Activated B cell treated with CpG ODN at 0.5 μM for 24 hours (primary cell): Measurements from ENCODE around the gene CRB1. TPM values are rescaled to one million over a fixed set of nuclear protein-coding genes. Genes with fewer than 3 reads are reported as not detected.

Experiments
- ATAC-seq: fragments of 200-7000 bp; cut with Tn5 transposase; one replicate; pipeline ENCODE4 v1.10.0; 2021; ENCODE audit warnings: low read depth, mild to moderate bottlenecking, moderate library complexity
- CTCF ChIA-PET: fragments of 350-600 bp; sonication (Branson Sonifier 250); formaldehyde crosslinking; loops from one replicate; lab custom pipeline; 2021; ENCODE audit warnings: antibody characterized with exemption; lab: Charles Lee
- POLR2A ChIA-PET: fragments of 350-600 bp; sonication (Branson Sonifier 250); formaldehyde crosslinking; loops from one replicate; lab custom pipeline; 2021; ENCODE audit warnings: antibody characterized with exemption; lab: Charles Lee
- DNase-seq: peaks from one replicate; pipeline ENCODE4 v3.0.0; 2022
- H3K27ac Mint-ChIP-seq: one replicate; pipeline ENCODE4 v1.8.0; 2020; ENCODE audit warnings: mixed read lengths
- H3K27me3 Mint-ChIP-seq: one replicate; pipeline ENCODE4 v1.8.0; 2021; ENCODE audit warnings: mixed read lengths
- H3K36me3 Mint-ChIP-seq: one replicate; pipeline ENCODE4 v1.8.0; 2021; ENCODE audit warnings: low read depth, mixed read lengths
- H3K4me1 Mint-ChIP-seq: one replicate; pipeline ENCODE4 v1.8.0; 2021; ENCODE audit warnings: mixed read lengths
- H3K4me3 Mint-ChIP-seq: one replicate; pipeline ENCODE4 v1.8.0; 2020; ENCODE audit warnings: mild to moderate bottlenecking, mixed read lengths
- H3K9me3 Mint-ChIP-seq: one replicate; pipeline ENCODE4 v1.8.0; 2020; ENCODE audit warnings: mixed read lengths
- CTCF ChIP-seq: fragments of 200-600 bp; IDR thresholded peaks from one replicate; pipeline ENCODE4 v1.8.0; 2022; ENCODE audit warnings: antibody characterized with exemption, mild to moderate bottlenecking
- intact Hi-C: fragments of 100-400 bp; cut with micrococcal nuclease; formaldehyde crosslinking; loops from one replicate; pipeline ENCODE4 v1.15.1; 2024
- total RNA-seq: library from RNA; stranded (reverse); gene quantifications from 2 replicates; pipeline ENCODE4 v1.2.3, GENCODE V29; 2022

The CRB1 gene
- total RNA-seq = not detected in 2 replicates

- ATAC-seq (no peak), DNase-seq (no peak)
- TF ChIP-seq CTCF = no peak
- Mint-ChIP-seq H3K4me3 (no peak within 1 kb of the TSS), H3K27me3 (peaks cover 4% of the 10 kb centered on the region), H3K36me3 (no peaks in the 10 kb centered on the region), H3K9me3 (no peaks in the 10 kb centered on the region), H3K27ac (no peak within 1 kb of the TSS), H3K4me1 (no peaks in the 10 kb centered on the region)
- CTCF ChIA-PET = no interaction called here
- intact Hi-C loops = no loop called here
- POLR2A ChIA-PET = no interaction called here
Observed at GRCh38 chr1:197268012-197268411, at the start of gene CRB1. Gene CRB1 (plus strand): TSS chr1:197268252. CDS start chr1:197268413, 161 bp downstream.

GRCh38 chr1:197218857-197219256 lies 49.2 kb upstream of the CRB1 start:
- Mint-ChIP-seq H3K27ac (no peak overlapping the region), H3K4me1 (no peaks in the 10 kb centered on the region), H3K4me3 (no peak overlapping the region), H3K27me3 (no peaks in the 10 kb centered on the region), H3K36me3 (no peaks in the 10 kb centered on the region), H3K9me3 (peaks cover 3% of the 10 kb centered on the region)
- intact Hi-C loops = no loop called here
- CTCF ChIA-PET = no interaction called here
- no peak for ATAC-seq
- TF ChIP-seq CTCF = no peak
- DNase-seq = no peak
- POLR2A ChIA-PET = no interaction called here

- no peak for TF ChIP-seq CTCF
- no peak overlapping the region for H3K27ac Mint-ChIP-seq
- H3K27me3 Mint-ChIP-seq = no peaks in the 10 kb centered on the region
- intact Hi-C loops = no loop called here
- ATAC-seq (no peak), DNase-seq (no peak)
- H3K4me3 Mint-ChIP-seq = no peak overlapping the region
- H3K36me3 Mint-ChIP-seq = no peaks in the 10 kb centered on the region
- ChIA-PET CTCF (no interaction called here), POLR2A (no interaction called here)
- H3K4me1 Mint-ChIP-seq = no peaks in the 10 kb centered on the region
- H3K9me3 Mint-ChIP-seq = no peaks in the 10 kb centered on the region
Observed at GRCh38 chr1:197222025-197222685, 45.9 kb upstream of the CRB1 start.

- POLR2A ChIA-PET = no interaction called here
- H3K36me3 Mint-ChIP-seq = no peaks in the 10 kb centered on the region
- H3K9me3 Mint-ChIP-seq = no peaks in the 10 kb centered on the region
- ATAC-seq = no peak
- no peak overlapping the region for H3K27ac Mint-ChIP-seq
- TF ChIP-seq CTCF = no peak
- CTCF ChIA-PET = no interaction called here
- H3K4me3 Mint-ChIP-seq = no peak overlapping the region
- no peaks in the 10 kb centered on the region for H3K4me1 Mint-ChIP-seq
- no peak for DNase-seq
- intact Hi-C loops = no loop called here
- no peaks in the 10 kb centered on the region for H3K27me3 Mint-ChIP-seq
Observed at GRCh38 chr1:197222780-197223179, 45.3 kb upstream of the CRB1 start.

GRCh38 chr1:197224160-197224559 lies 43.9 kb upstream of the CRB1 start:
- no peak for ATAC-seq
- intact Hi-C loops = no loop called here
- ChIA-PET POLR2A (no interaction called here), CTCF (no interaction called here)
- DNase-seq = no peak
- no peak for TF ChIP-seq CTCF
- H3K27ac Mint-ChIP-seq = no peak overlapping the region
- H3K4me3 Mint-ChIP-seq = no peak overlapping the region
- no peaks in the 10 kb centered on the region for H3K9me3 Mint-ChIP-seq
- H3K27me3 Mint-ChIP-seq = no peaks in the 10 kb centered on the region
- H3K4me1 Mint-ChIP-seq = no peaks in the 10 kb centered on the region
- H3K36me3 Mint-ChIP-seq = no peaks in the 10 kb centered on the region
